Measurements from ENCODE around the gene CACNA1I.

- TF ChIP-seq CTCF (IDR thresholded peaks at IDR 0.05) (no peak), ZFX (IDR thresholded peaks at IDR 0.05; ENCODE audit: borderline replicate concordance) (no peak)
Observed at GRCh38 chr22:39575552-39575825, 4.9 kb downstream of the CACNA1I start.

All from 22Rv1 (cell line).